ENCODE data around the gene PAPSS1.

PAPSS1 gene

DNA sequence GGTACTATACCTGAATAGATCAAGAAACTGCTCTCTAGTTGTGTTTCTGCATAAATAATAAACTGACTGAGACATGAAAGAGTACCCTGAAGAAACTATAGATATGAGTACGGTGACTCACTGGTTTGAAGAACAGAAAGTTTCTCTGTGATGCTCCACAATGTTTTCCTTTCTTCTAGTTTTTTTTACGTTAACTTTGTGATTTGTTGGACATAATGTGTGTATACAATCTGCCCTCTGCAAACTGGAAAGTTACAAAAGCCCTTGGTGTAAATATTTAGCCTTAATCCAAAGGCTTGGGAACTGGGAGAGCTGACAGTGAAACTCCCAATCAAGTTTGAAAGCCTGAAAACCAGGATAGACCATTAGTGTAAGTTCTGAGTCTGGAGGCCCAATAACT, 31.6 kb upstream of the PAPSS1 start:
- Histone ChIP-seq H3K4me1 (ENCODE audit: control insufficient read depth in 1 of 2, insufficient read depth in 1 of 2, low read depth in 1 of 2, low read length in 1 of 2) (no peaks in the 10 kb centered on the region), H3K4me3 (ENCODE audit: low read depth in 1 of 2, low read length in 1 of 2) (no peak overlapping the region), H3K27ac (no peak overlapping the region), H3K9me3 (no peaks in the 10 kb centered on the region), H3K36me3 (no peaks in the 10 kb centered on the region), H3K27me3 (peaks cover 15% of the 10 kb centered on the region)
- TF ChIP-seq, protein P1, sequence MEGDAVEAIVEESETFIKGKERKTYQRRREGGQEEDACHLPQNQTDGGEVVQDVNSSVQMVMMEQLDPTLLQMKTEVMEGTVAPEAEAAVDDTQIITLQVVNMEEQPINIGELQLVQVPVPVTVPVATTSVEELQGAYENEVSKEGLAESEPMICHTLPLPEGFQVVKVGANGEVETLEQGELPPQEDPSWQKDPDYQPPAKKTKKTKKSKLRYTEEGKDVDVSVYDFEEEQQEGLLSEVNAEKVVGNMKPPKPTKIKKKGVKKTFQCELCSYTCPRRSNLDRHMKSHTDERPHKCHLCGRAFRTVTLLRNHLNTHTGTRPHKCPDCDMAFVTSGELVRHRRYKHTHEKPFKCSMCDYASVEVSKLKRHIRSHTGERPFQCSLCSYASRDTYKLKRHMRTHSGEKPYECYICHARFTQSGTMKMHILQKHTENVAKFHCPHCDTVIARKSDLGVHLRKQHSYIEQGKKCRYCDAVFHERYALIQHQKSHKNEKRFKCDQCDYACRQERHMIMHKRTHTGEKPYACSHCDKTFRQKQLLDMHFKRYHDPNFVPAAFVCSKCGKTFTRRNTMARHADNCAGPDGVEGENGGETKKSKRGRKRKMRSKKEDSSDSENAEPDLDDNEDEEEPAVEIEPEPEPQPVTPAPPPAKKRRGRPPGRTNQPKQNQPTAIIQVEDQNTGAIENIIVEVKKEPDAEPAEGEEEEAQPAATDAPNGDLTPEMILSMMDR (IDR thresholded peaks at IDR 0.05): no peak

DNA sequence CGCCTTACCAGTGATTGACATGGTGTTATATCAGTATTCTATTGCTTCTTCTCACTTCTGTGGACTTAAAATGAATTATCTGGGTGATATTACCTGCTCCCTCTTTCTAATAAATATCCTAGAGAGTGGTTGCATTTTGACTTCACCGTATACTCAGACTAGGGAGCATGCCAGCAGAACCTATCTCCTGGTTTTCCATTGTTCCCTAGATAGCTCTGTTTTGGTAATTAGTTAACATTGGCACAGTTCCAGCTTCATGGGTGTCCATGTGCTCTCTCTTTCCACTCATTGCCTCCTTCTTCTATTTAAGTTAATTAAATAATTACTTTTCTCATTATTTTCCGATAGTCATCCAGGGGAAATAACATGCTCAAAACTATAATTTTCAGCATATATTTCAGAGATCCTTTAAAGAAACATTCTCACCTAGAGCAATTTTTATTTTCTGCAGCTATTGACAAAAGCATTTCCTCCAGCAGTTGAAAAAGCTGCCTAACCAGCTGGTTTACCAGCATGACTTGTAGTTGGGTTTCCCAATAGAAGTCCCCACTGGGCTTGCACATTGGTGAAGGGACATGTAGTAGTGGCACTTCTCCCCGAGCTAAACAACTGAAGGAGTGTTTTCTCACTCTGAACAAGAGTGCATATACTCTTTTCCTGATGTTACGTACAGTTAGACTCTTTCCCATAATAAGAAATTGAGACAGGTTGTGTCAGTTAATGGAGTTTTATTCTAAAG, 27.9 kb upstream of the PAPSS1 start:
- H3K36me3 ChIP-seq: no peaks in the 10 kb centered on the region
- no peaks in the 10 kb centered on the region for H3K9me3 ChIP-seq
- no peak overlapping the region for H3K27ac ChIP-seq

DNA sequence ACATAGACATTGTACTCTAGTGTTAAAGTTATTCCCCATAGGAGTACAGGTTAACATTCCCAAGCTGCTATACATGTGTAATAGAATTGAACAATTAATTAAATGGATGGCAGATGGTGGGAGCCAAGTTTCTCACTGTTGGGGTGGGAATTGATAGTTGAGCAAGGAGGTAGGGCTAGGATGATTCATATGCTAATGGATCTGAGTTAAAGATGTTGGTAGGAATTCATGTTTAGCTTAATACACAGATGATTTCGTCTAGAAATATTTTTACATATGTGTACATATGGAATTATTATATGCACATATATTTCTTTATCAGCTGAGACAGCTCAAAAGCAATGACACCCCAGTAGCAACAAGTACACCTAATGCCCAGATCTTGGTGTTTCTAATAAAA, 26.1 kb upstream of the PAPSS1 start:
- Histone ChIP-seq H3K27ac (no peak overlapping the region), H3K9me3 (no peaks in the 10 kb centered on the region), H3K27me3 (peaks cover 7% of the 10 kb centered on the region), H3K36me3 (no peaks in the 10 kb centered on the region), H3K4me1 (ENCODE audit: control insufficient read depth in 1 of 2, insufficient read depth in 1 of 2, low read depth in 1 of 2, low read length in 1 of 2) (no peaks in the 10 kb centered on the region), H3K4me3 (ENCODE audit: low read depth in 1 of 2, low read length in 1 of 2) (no peak overlapping the region)
- TF ChIP-seq, protein P1 (IDR thresholded peaks at IDR 0.05): no peak

More for the DNA sequence above, 27.9 kb upstream of the PAPSS1 start:
- no peak overlapping the region for H3K4me3 ChIP-seq (ENCODE audit: low read depth in 1 of 2, low read length in 1 of 2)
- no peaks in the 10 kb centered on the region for H3K4me1 ChIP-seq (ENCODE audit: control insufficient read depth in 1 of 2, insufficient read depth in 1 of 2, low read depth in 1 of 2, low read length in 1 of 2)
- TF ChIP-seq, protein P1 (IDR thresholded peaks at IDR 0.05): no peak
- peaks cover 7% of the 10 kb centered on the region for H3K27me3 ChIP-seq

DNA sequence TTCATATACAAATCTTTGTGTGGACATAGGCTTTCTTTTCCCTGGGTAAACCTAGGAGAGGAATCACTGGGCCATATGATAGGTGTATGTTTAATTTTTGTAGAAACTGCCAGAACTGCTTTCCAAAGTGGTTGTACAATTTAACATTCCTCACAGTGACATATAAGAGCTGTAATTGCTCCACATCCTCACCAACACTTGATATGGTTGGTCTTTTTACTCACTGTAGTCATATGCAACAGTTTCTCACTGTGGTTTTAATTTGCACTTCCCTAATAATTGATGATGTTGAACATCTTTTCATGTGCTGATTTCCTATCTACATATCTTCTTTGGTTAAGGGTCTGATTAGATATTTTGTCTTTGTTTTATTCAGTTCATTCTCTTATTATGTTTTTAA, 24.5 kb upstream of the PAPSS1 start:
- no peak overlapping the region for H3K27ac ChIP-seq
- TF ChIP-seq, protein P1 (IDR thresholded peaks at IDR 0.05): no peak
- H3K36me3 ChIP-seq: no peaks in the 10 kb centered on the region
- H3K9me3 ChIP-seq: no peaks in the 10 kb centered on the region
- H3K4me3 ChIP-seq (ENCODE audit: low read depth in 1 of 2, low read length in 1 of 2): no peak overlapping the region
- H3K27me3 ChIP-seq: no peaks in the 10 kb centered on the region
- no peaks in the 10 kb centered on the region for H3K4me1 ChIP-seq (ENCODE audit: control insufficient read depth in 1 of 2, insufficient read depth in 1 of 2, low read depth in 1 of 2, low read length in 1 of 2)

DNA sequence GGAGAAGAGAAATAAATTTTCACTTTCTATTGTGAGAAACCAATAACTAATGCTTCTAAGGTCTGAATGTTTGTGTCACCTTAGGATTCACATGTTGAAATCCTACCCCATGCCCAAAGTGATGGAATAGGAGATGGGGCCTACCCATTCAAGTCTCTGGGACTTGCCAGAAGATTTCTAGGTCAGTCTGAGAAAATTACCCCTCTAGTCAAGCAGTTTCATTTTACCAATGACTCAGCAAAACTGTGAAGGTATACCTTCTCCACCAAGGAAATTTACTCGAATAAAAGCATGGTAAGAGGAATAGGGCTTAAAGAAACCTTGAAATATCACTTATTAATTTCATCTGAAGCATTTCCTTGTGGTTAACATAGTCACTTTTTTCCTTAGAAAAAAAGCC, 23.5 kb upstream of the PAPSS1 start:
- Histone ChIP-seq H3K27ac (no peak overlapping the region), H3K27me3 (no peaks in the 10 kb centered on the region), H3K36me3 (no peaks in the 10 kb centered on the region), H3K4me3 (ENCODE audit: low read depth in 1 of 2, low read length in 1 of 2) (no peak overlapping the region), H3K9me3 (no peaks in the 10 kb centered on the region), H3K4me1 (ENCODE audit: control insufficient read depth in 1 of 2, insufficient read depth in 1 of 2, low read depth in 1 of 2, low read length in 1 of 2) (no peaks in the 10 kb centered on the region)
- TF ChIP-seq, protein P1 (IDR thresholded peaks at IDR 0.05): no peak

Measured in neutrophil (primary cell).